GM12872 (cell line): ENCODE results near the gene ALPG.

Experiments
- CTCF ChIP-seq: IDR thresholded peaks from 3 replicates; pipeline ENCODE4 v1.5.1; 2011; ENCODE audit warnings: low read depth, mild to moderate bottlenecking, low read length, moderate library complexity; ENCODE audit not compliant: insufficient read depth

The ALPG gene

GRCh38 chr2:232367591-232368233 lies 38.9 kb upstream of the ALPG start:
- TF ChIP-seq CTCF = peak; percentile 43; the same call in 1 of the 3 replicates

DNA sequence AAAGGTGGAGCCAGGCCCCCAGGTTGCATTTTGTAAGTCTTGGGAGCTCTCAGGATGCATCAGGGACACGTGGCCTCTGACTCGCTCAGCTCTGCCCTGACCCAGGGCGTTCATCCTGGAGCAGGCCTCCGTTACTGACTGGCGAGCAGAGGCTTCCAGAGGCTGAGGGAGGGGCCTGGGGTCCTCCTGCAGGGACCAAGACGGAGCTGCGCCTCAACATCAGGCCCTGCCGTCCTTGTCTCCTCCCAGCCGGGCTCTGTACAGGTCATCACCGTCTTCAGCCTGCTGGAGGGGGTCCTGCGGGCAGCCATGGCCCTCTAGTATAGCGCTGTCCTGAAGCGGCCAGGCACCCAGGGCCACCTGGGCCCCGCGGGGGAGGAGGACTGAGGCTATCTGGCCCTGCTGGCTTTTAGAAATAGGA lies 38.3 kb upstream of the ALPG start:
- no peak for TF ChIP-seq CTCF

DNA sequence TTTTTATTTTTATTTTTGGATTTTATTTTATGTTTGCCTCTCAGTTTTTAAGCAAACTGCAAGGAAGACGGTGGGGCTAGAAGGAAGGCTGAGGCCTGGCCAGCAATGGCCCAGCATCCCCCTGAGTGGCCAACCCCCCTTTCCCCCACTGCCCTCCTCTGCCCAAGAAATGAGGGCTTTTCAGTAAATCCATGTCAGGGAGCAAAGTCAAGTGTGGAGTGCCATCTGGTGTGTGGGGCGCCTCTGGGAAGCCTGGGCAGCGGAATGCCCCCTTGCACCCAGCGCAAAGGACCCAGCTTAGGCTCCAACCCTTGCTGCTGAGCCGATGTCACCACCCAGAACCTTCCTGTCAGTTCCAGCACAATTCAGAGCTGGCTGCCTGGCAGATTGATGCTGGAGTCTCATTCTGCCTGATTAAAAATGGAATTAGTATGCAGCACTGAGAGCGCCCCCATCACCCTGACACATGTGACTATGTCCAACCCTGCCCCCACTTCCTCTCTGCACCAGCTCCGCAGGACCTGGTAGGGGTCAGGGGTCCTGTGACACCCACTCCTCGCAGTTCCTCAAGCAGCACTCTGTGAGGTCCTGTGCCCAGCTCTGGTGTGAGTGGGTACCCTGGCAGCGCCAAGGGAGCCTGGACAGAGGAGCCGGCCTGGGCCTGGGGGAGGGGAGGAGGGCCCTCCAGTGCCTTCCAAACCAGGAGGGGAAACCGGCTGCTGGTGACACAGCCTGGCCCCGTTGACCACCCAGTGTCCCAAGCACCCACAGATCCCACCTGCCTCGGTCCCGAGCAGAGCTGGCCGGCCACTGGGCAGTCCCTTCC lies 37.3 kb upstream of the ALPG start:
- TF ChIP-seq CTCF = no peak

DNA sequence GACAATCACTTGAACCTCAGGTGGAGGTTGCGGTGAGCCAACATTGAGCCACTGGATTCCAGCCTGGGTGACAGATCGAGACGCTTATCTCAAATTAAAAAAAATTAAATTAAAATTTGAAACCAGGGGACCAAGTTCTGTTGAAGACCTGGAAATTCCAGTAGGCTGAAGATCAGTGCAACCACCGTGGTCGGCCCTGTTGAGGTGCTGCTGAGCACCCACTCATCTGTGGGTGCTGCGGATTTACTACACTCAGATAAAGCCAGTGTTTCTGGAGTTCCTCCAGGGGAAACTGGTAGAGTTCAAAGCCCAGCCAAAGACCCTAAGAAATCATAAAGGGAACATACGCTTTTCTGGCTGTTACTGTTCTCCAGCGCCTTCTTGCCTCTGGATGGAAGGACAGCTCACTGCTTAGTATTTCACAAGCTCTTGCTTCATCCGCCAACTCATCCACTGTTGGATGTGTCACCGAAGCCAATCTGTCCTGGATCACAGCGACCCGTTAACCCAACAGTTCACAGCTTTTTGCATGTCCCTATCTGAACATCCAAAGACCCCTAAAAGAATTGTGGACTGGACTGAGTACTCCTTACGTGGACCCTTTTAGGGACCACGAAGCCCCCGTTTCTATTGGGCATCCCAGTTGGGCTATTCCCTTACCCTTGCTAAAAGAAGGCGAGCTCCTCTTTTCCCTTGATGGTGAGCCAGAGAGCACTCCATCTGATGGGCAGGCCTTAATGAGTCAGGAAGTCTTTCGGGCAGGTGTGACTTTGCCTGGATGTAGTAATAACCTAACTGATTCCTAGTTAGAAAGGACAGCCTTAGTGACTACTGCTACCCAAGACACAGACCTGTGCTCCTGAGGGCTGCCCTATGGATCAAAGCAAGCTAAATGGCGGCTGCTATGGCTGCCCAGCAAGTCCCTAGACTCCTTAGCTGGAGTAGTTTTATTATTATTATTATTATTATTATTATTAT lies 34.1 kb upstream of the ALPG start:
- no peak for TF ChIP-seq CTCF

DNA sequence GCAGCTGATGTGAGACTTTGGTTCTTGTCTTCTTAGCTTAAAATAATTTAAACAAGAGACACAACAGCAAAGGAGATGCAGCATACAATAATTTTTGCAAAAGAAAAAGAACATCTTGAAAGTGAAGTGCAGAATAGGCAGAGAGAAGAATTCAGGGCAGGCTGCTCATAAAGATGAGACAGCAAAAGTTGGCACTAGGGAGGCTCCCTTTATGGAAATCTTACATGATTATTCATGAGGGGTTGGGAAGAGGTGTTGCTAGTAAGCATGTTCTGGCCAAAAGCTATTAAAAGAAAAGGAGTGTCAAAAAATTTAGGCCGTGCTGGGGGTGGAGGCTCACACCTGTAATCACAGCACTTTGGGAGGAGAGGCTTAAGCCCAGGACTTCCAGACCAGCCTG lies 32.3 kb upstream of the ALPG start:
- TF ChIP-seq CTCF = no peak

DNA sequence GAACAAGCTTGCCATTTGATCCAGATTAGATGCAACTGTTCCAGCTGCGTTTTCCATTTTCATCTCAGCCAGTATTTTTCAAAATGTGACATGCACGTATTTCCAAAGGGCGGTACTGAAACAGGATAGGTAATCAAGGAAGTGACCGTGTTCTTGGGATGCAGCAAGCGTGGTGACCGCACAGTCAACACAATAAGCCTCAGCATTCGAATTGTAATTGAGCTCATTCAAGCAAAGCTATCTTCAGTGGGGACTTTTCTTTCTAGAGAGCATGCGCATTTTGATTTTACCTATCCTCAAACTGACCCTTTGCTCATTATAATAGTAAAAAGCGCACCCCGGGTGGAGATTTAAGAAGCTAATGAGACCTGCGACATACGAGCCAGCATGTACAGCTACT lies 31.5 kb upstream of the ALPG start:
- TF ChIP-seq CTCF = no peak

GRCh38 chr2:232376260-232376659 lies 30.4 kb upstream of the ALPG start:
- TF ChIP-seq CTCF = no peak
